ENCODE measurements around the gene POLR2E.

POLR2E gene

GRCh38 chr19:1094978-1095701 is at the start of gene POLR2E:
Gene POLR2E (minus strand): TSS chr19:1095375. CDS start chr19:1095315, 60 bp downstream.
- Histone ChIP-seq H3K9me3 (no peaks in the 10 kb centered on the region), H3K4me3 (ENCODE audit: low read depth in 1 of 2, low read length in 1 of 2) (peak within 1 kb of the TSS; percentile 74 to 95), H3K4me1 (ENCODE audit: control insufficient read depth in 1 of 2, insufficient read depth in 1 of 2, low read depth in 1 of 2, low read length in 1 of 2) (peaks cover 48 to 54% of the 10 kb centered on the region in 2 experiments), H3K36me3 (peaks cover 17% of the 10 kb centered on the region), H3K27ac (peak within 1 kb of the TSS; percentile 68), H3K27me3 (no peaks in the 10 kb centered on the region)
- TF ChIP-seq CTCF (IDR thresholded peaks at IDR 0.05) = no peak

GRCh38 chr19:1144741-1145140 is 49.6 kb upstream of the POLR2E start:
- no peak overlapping the region for H3K27ac ChIP-seq
- H3K4me1 ChIP-seq (ENCODE audit: control insufficient read depth in 1 of 2, insufficient read depth in 1 of 2, low read depth in 1 of 2, low read length in 1 of 2) = peaks cover 0 to 4% of the 10 kb centered on the region in 2 experiments
- no peak for TF ChIP-seq CTCF (IDR thresholded peaks at IDR 0.05)
- no peaks in the 10 kb centered on the region for H3K27me3 ChIP-seq
- H3K4me3 ChIP-seq (ENCODE audit: low read depth in 1 of 2, low read length in 1 of 2) = no peak overlapping the region
- H3K9me3 ChIP-seq = no peaks in the 10 kb centered on the region
- H3K36me3 ChIP-seq = peaks cover 73% of the 10 kb centered on the region

GRCh38 chr19:1143828-1144399 is 48.7 kb upstream of the POLR2E start:
- Histone ChIP-seq H3K36me3 (peaks cover 68% of the 10 kb centered on the region), H3K4me3 (ENCODE audit: low read depth in 1 of 2, low read length in 1 of 2) (no peak overlapping the region)
- no peak for TF ChIP-seq CTCF (IDR thresholded peaks at IDR 0.05)

GRCh38 chr19:1141944-1142343 is 46.8 kb upstream of the POLR2E start:
- Histone ChIP-seq H3K27ac (no peak overlapping the region), H3K4me3 (ENCODE audit: low read depth in 1 of 2, low read length in 1 of 2) (no peak overlapping the region), H3K9me3 (no peaks in the 10 kb centered on the region), H3K27me3 (no peaks in the 10 kb centered on the region), H3K36me3 (peaks cover 62% of the 10 kb centered on the region), H3K4me1 (ENCODE audit: control insufficient read depth in 1 of 2, insufficient read depth in 1 of 2, low read depth in 1 of 2, low read length in 1 of 2) (no peaks in the 10 kb centered on the region)
- no peak for TF ChIP-seq CTCF (IDR thresholded peaks at IDR 0.05)

More at GRCh38 chr19:1143828-1144399, 48.7 kb upstream of the POLR2E start:
- Histone ChIP-seq H3K9me3 (no peaks in the 10 kb centered on the region), H3K4me1 (ENCODE audit: control insufficient read depth in 1 of 2, insufficient read depth in 1 of 2, low read depth in 1 of 2, low read length in 1 of 2) (no peaks in the 10 kb centered on the region), H3K27me3 (no peaks in the 10 kb centered on the region), H3K27ac (no peak overlapping the region)

GRCh38 chr19:1140272-1141027 is 45.3 kb upstream of the POLR2E start:
- no peak overlapping the region for H3K4me3 ChIP-seq (ENCODE audit: low read depth in 1 of 2, low read length in 1 of 2)
- no peaks in the 10 kb centered on the region for H3K9me3 ChIP-seq
- TF ChIP-seq CTCF (IDR thresholded peaks at IDR 0.05) = no peak
- H3K27me3 ChIP-seq = no peaks in the 10 kb centered on the region
- H3K27ac ChIP-seq = peak overlapping the region; percentile 25
- peaks cover 61% of the 10 kb centered on the region for H3K36me3 ChIP-seq
- peaks cover 0 to 4% of the 10 kb centered on the region in 2 experiments for H3K4me1 ChIP-seq (ENCODE audit: control insufficient read depth in 1 of 2, insufficient read depth in 1 of 2, low read depth in 1 of 2, low read length in 1 of 2)
